Stimulated activated CD4-positive, alpha-beta T cell treated with anti-CD3 and anti-CD28 coated beads, Interleukin-4, amount 100 ng/mL, for 1 hour (primary cell): ENCODE results near the gene TSPAN15.

Experiments
- DNase-seq: peaks from one replicate; pipeline ENCODE4 v3.0.0-alpha.2; 2020

TSPAN15 gene

DNA sequence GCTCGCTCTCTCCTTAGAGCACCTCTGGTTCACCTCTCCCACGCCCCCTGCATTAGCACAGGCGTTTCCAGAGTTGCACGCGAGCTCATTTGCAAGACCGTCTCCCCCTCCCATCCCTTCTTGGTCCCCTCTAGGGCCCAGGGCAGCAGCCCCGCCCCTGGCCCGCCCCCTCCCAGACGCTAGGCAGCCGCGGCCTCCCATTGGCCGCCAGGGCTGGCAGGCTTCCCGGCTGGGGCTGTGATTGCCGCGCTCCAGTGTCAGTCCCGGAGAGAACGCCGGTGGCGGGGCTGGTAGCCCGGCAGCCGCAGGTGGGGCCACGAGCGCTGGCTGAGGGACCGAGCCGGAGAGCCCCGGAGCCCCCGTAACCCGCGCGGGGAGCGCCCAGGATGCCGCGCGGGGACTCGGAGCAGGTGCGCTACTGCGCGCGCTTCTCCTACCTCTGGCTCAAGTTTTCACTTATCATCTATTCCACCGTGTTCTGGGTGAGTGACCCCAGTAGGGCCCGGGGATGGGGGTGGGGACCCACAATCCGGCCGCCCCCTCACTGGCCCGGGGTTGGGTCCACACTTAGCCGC lies at the start of gene TSPAN15:
Gene TSPAN15, plus strand, starts transcription at position 257 of the 575 bp plus-strand sequence. Its CDS starts 130 bp downstream, at position 387.
- DNase-seq, result peak; percentile 80

DNA sequence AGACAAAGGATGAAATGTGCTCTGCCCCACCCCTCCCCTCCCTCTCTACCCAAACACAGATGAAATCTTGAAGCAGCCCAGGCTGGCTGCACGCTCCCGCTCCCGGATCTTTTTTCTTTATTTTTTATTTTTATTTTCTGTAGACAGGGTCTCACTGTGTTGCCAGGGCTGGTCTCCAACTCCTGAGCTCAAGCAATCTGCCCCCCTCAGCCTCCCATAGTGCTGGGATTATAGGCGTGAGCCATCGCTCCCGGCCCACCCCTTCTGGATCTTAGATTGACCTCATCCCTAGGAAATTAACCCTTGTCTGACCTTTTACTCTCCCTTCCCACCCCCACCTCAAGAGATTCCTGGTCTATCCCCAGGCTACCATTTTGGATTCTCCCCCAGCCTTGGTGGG lies 48.9 kb upstream of the TSPAN15 start:
- no peak for DNase-seq

DNA sequence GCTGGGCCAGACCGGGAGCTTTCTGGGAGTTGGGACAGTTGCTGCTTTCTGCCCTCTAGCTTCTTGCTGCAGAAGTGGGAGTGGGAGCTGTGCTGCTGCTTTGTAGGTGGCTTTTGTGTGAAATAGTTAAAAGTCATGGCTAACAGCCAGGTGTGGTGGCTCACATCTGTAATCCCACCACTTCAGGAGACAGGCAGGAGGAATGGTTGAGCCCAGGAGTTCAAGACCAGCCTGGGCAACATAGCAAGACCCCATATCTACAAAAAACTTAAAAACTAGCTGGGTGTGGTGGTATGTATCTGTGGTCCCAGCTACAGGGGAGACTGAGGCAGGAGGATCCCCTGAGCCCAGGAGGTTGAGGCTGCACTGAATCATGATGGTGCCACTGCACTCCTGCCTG lies 48.2 kb upstream of the TSPAN15 start:
- DNase-seq, result no peak

DNA sequence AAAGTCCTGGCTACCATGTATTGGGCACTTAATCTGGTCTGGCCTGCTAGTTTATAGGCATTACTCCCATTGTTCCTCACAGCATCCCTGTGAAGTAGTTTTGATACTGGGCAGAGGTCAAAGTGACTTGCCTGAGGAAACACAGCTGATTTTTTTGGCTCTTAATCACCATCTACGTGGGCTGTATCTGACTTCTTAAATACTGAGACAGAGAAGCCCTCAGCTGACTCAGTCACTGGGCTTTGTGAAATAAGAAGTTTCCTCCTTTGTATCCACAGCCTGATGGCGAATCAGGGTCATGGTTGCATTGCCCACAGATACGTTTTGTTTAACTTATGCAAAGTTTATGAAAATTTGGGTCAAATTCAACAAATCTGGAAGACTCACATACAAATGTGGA lies 47.7 kb upstream of the TSPAN15 start:
- DNase-seq, result no peak

DNA sequence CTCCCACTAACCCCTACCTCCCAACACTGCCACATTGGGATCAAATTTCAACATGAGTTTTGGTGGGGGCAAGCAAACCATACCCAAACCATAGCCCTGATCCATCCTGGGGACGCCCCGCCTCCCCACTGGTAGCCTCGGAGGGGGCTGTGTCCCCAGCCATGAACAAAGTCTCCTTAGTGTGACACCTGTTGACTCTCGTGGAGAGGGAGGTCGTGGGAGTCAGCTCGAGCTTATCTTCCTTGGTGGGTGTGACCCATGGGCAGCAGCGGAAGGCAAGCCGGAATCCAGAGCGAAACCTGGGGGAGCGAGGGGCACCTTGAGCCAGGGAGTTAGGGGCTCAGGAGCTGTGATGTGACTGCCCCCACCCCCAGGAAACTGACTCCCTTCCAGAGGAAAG lies 46.5 kb upstream of the TSPAN15 start:
- no peak for DNase-seq

DNA sequence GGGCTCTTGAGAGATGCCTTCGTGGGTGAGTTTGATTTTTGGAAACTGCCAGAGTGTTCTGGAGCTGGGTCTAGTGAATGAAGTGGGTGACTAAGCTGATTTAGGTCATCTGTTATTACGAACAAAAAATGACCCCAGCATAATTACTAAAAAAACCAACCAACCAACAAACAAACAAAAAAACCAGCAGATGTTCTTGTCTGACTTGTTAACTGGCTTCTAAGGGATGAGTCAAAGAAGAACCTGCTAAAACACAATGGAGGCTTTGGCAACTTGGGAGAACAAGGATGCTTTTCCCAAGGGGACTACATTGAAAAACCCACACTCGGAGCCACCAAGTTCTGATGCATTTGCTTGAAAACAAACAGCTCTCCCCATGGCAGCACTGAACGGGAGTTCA lies 46.0 kb upstream of the TSPAN15 start:
- no peak for DNase-seq

DNA sequence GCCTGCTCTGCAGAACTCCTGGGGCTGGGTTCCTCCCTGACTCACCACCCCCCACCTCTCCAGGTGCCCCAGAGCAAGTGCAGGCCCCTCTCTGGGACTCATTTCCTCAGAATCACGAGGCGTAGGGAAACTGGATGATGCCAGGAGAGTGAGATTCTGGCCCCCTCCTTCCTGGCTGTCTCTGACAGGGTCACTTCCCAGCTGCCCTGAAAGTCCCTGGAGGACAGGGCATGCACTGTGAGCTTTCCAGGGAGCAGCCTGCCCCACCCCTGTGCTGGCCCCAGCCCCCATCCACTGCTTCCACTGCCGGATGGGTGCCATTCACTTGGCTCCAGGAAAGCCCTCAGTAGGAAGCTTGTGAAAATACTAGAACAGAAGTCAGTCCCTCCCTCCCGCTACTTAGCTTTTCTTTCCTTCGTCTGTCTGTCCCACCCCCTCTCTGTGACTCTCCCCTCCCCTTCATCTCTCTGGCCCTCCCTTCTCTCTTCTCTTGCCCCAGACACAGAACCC lies 44.9 kb upstream of the TSPAN15 start:
- no peak for DNase-seq

DNA sequence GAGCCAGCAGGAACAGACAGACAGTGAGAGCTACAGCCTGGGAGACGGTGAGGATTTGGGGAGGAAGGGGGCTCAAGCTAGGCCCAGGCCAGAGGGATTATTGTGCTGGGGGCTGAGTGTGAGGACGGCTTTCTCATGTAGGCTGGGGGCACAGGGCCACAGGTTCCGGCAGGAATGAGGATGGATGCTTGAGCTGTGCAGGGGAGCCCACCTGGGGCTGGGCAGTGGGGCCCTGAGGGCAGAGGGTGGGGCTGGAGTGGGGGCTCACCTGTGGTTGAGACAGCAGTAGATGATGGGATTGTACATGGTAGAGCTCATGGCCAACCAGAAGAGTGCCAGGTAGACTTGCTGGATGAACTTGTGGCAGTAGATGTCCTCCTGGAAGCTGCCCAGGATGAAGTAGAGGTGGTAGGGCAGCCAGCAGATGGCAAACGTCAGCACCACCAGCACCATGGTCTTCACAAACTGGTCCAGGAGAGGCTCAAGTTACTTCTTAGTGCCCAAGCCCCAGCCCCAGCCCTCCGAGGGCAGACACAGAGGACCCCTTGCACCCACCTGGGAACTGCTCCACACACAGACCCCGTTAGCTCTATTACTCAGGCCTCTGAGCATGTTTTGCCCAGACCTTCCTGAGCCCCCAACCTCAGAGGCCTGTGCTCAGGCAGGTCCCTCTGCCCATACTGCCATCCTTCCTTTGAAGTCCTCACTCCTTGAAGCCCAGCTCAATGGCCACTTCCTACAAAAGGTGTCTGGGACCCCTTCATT lies 44.3 kb upstream of the TSPAN15 start:
- no peak for DNase-seq

DNA sequence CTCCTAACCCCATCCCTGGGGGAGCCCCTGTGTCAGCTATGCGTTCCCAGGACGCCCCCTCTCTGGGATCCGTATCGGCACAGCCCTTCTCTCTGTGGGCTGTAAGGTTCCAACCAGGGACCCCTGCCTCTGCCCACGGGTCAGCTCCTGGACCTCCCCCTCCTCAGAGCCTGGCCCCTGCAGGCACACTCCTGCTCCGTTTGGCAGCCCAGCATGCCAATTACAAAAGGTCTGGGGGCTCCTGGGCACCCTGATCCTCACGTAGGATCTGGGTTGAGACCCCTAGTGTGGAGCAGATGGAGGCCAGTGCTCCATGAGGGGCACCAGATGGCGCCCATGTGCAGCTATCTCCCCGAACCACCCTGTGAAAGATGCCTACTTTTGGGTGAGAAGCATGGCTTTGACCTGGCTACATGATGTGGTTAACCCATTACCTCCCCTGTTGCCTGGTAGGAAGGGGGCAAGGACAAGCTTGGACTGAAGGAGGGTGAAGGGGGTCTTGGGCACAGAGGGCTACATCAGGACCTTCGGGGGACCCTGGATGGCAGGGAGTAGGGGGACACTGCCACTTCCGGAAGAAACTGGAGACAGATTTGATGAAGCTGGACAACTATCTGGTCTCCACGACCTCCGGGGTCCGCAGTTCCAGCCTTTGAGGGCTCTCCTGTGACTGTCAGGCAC lies 43.5 kb upstream of the TSPAN15 start:
- no peak for DNase-seq

DNA sequence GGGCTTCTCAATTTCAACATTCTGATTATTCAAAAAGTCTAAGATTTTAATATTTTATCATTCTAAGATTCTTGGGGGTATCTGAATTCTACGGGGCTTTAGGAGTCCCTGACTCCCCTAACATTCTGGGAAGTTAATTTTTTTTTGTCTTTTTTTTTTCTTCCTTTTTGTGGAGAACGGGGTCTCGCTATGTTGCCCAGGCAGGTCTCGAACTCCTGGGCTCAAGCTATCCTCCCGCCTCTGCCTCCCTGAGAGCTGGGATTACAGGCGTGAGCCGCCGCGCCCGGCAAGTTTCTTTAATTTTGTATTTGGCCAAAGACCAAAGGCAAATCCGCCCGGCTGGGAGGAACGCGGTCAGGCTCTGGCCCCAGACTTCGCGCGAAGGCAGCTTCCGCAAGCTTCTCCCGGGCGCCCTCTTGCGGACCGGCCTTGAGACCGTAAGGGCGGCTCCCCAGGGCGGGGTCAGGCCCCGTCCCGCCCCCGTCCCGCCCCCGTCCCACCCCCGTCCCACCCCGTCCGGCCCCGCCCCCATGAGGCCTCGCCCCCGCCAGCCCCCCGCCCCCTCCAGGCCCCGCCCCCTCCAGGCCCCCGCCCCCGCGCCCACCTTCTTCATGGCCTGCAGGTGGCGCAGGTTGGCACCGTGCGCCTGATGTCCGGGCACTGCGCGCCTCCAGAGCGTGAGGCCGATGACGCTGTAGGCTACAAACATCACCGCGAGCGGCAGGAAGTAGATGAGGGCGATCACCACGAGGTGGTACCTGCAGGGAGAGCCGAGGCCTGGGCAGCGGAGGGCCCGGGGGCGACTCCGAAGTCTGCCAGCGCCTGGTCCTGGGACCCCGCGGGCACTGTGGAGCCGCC lies 42.7 kb upstream of the TSPAN15 start:
- DNase-seq, result peak; percentile 87

DNA sequence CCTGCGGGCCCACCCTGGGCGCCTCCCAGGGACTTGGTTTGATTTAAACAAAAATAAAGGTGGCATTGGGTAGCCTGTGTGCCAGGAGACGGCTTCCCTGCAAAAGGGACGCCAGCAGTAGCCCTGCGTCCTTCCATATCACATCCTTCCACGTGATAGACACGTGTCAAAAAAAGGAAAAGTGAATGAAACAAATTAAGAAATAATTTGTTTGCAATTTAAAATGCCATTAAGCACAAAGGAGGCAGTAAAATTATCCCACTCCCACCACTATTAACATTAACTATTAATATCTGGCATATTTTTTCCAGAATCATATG lies 42.1 kb upstream of the TSPAN15 start:
- no peak for DNase-seq

DNA sequence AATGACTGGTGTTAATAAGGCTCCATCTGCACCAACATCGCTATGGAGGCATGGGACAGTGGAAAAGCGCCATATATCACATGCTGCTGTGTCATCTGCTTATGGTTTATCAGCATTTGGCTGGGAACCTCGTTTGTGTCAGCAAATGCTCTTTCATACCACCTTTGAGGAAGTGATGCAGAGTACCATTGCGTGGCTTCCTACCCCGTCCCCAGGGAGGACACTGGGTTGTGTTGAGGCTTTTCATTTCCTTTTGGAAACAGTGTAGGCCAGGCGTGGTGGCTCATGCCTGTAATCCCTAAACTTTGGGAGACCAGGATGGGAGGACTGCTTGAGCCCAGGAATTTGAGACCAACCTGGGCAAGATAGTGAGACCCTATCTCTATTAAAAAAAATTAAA lies 41.3 kb upstream of the TSPAN15 start:
- DNase-seq, result no peak

DNA sequence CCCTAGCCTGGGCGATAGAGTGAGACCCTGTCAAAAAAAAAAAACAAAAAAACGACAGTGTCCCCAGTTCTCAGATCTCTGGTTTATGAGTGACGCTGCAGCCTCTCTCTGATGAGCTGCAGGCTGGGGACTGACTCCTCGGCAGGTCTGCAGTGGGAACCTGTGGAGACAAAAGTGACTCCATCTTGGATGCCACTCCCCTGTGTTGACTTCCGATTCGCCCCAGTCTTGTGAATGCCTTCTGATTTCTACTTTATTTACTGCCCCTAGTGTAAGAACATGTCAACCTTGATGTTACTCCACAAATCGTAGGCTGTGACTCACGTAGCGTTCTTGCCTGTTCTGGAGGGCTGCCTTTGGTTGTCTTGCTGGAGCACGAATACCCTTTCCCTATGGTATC lies 40.8 kb upstream of the TSPAN15 start:
- no peak for DNase-seq

DNA sequence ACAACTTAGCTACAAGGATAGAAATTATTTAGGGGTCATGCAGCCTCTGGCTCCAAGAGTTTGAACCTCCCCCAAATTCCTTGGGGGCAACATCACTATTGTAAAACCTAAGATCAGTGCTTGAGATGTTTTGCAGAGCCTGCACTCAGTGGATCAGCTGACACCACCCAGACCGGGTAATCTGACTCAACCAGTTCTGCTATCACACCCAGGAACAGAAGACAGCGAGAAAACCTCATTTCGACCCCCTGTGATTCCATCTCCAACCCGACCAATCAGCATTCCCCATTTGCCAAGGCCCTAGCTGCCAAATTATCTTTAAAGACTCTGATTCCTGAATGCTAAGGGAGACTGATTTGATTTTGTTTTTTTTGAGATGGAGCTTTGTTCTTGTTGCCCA lies 39.8 kb upstream of the TSPAN15 start:
- no peak for DNase-seq

DNA sequence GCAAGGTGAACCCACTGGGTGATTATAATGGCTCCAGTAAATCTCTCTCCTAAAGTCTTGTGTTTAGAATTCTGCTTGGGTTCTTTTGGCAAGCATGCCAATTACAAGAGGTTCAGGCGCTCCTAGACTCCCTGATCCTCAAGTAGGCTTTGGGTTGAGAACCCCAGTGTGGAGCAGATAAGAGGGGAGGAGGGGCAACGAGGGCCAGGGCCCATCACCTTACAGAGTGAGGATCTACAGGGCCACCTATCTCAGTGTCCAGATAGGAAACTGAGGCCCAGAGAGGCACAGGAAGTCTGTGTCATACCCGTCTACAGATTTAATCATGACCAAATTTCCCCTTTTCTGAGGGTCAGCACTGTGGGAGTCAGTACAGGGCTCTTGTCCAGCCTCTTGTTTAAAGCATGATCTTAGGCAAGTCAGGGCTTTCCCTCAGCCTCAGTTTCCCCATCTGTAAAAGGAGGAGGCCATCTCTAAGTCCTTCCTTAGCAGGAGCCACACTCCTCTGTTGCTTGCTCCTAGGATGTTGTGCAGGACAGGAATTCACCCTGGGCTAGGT lies 39.0 kb upstream of the TSPAN15 start:
- no peak for DNase-seq

DNA sequence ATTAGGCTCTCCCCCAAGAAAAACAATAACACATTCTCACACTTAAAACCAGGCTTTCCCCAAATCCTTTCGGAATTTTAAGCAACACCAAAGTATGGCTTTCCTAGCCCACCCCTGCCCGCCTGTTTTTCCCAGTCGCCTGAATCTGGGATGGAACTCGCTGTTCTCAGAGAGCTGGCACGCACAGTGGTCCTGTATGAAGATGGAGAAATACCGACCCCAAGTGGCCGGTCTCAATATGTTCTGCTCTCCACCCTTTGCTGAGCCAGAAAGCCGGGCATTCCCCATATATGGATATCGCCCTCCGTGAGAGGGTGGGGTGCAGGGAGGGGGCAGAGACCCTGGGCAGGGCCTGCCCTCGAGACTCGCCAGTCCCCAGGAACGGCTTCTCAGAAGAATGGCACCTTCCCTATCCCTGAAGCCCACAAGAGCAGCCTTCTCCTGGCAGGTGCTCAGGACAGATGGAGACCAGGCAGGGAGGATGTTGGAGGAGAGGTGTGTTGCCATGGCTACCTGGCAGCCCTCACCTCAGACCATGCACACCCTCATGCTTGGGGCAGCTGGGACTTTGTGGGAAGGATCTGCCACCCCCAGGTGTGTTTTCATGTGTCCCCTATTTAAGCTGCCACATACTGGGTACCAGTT lies 37.9 kb upstream of the TSPAN15 start:
- no peak for DNase-seq

DNA sequence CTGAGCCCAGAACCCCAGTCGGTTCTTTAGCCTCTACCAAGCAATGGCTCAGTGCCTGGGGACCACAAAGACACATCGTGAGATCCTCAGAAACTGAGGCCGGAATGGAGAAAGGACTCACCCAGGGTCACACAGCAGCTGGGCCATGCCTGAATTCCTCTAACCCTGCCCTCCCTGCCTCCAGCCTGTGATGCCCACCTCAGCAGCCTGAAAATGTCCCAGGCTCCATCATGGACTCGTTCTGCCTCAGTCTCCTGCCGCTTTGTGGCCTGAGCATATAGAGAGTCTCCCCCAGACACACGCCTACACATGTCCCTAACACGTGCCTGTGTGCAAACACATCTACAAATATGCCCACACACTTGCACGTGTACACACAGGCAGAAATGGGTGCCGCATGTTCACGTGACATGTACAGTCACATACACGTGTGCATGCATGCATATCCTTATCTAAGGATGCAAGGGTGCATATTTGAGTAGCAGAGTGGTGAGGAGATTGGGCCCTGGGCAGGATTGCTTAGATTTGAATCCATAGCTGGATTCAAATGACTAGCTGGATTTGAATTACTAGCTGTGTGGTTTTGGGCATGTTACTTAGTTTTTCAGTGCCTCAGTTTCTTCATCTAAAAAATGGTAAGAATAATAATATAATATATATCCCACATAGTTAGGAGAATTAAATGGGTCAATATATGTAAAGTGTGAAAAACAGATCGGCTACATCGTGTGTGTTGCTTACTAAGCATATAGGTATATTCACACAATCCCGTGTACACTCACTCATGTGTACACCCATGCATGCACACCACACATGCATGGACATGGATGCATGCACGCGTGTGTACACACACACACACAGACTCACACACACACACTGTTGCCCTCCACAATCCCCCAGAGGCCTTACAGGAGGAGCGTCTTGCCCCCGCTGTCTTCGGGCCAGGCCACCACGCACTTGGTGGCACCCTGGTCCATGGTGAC lies 36.9 kb upstream of the TSPAN15 start:
- no peak for DNase-seq

DNA sequence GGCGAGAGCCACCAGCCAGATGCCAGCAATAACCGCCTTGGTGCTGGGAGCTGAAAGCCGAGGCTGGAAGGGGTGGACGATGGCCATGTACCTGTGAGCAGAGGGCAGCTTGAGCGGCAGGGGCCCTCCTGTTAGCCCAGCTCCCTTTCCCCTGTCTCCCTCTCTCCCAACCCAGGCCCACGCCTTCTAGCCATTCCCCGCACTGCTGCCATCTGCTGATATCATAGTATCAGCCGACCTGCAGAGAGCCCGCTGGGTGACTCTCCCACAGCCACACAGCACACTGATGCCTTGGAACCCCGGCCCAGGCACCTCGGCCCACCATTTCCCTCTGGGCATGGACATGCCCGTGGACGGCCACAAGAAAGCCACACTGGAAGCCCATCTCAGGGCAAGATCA lies 36.2 kb upstream of the TSPAN15 start:
- no peak for DNase-seq

DNA sequence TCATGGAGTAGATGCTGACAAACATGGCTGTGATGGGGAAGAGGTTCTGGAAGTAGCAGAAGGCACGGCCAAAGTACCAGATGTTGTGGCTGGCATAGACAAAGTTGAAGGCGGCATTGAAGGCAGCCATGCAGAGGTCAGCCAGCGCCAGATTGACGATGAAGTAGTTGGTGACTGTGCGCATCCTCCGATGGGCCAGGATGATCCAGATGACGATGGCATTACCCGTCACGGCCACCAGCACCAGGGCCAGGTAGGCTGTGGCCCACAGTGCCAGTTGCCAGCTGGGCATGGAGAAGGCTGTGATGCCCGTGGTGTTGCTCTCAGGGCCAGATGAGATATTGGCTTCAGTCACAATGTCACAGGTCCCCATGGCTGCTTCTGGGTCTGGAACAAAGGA lies 35.3 kb upstream of the TSPAN15 start:
- no peak for DNase-seq

DNA sequence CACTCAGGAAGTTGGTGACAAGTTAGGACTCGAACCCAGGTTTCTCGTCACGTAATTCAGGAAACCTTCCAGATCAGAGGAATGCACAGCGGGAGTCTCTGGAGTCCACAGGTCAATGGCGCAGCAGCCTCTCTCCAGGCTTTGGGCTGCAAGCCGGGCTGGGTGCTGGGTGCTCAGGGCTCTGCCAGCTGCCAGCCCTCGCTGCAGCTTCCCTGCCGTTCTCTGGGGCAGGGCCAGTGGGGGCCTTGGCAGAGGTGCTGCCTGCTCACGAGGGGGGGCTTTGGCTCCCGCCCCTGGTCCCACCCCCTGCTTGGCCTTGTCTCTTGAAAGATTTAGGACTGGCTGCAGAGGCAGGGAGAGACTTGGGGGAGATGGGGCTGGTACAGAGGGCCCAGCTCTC lies 34.6 kb upstream of the TSPAN15 start, which contains the start of gene TACR2:
Gene TACR2, minus strand, starts transcription at position 224 of the 400 bp plus-strand sequence. CDS start 595 bp downstream, outside the sequence.
- no peak for DNase-seq

DNA sequence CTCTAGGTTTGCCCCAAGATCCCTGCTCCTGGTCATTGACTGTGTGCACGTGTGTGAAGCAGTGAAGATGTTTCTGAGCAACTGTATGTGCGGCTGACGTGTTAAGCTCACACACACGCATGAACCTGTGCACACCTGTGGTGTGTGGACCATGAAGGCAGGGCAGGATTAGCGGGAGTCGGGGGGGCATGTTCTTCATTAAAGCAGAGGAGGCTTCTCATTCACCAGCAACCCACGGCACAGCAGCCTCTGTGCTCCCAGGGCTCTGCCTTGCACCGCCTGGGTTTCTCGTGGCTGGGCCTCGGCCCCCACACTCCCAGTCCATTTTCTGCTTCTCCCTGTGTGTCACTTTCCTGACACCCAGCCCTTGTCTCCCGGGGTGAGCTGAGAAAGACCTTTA lies 33.7 kb upstream of the TSPAN15 start:
- no peak for DNase-seq
